Chondrocyte (in vitro differentiated cells): Measurements from ENCODE around the gene MMD2. TPM values are rescaled to one million over a fixed set of nuclear protein-coding genes. Genes with fewer than 3 reads are reported as not detected.

Source experiments
- DNase-seq: peaks from one replicate; pipeline ENCODE4 v3.0.0; 2021; ENCODE audit warnings: mixed read lengths, low spot score
- H3K27ac Mint-ChIP-seq: one replicate; pipeline ENCODE4 v1.8.0; 2021; ENCODE audit warnings: mild to moderate bottlenecking, moderate library complexity, mixed read lengths; ENCODE audit not compliant: unreplicated experiment
- H3K27me3 Mint-ChIP-seq: 2 replicates; pipeline ENCODE4 v1.8.0; 2021; ENCODE audit warnings: low read depth, mixed read lengths
- H3K36me3 Mint-ChIP-seq: 2 replicates; pipeline ENCODE4 v1.8.0; 2021; ENCODE audit warnings: low read depth, mixed read lengths
- H3K4me1 Mint-ChIP-seq: 2 replicates; pipeline ENCODE4 v1.8.0; 2021; ENCODE audit warnings: low read depth, mild to moderate bottlenecking, mixed read lengths
- H3K4me3 Mint-ChIP-seq: one replicate; pipeline ENCODE4 v1.8.0; 2021; ENCODE audit warnings: mild to moderate bottlenecking, moderate library complexity, mixed read lengths; ENCODE audit not compliant: unreplicated experiment
- H3K9me3 Mint-ChIP-seq: 2 replicates; pipeline ENCODE4 v1.8.0; 2021; ENCODE audit warnings: low read depth, mixed read lengths
- CTCF ChIP-seq: fragments of 200-600 bp; sonication (generic); IDR thresholded peaks from 2 replicates; pipeline ENCODE4 v1.5.0; 2021; ENCODE audit warnings: antibody characterized with exemption, mild to moderate bottlenecking, moderate library complexity
- total RNA-seq: library from RNA; stranded (reverse); gene quantifications from 3 replicates; pipeline ENCODE4 v1.2.1, GENCODE V29; 2021

The MMD2 gene
- total RNA-seq, 1 donor from 2014 or later, result not detected

GRCh38 chr7:4944939-4945338 is 14.0 kb downstream of the MMD2 start:
- TF ChIP-seq CTCF, result no peak
- Mint-ChIP-seq H3K4me3 (no peak overlapping the region), H3K4me1 (no peaks in the 10 kb centered on the region), H3K9me3 (peaks cover 3% of the 10 kb centered on the region), H3K36me3 (no peaks in the 10 kb centered on the region), H3K27ac (no peak overlapping the region), H3K27me3 (peaks cover 24% of the 10 kb centered on the region)
- DNase-seq, result no peak

- Mint-ChIP-seq H3K4me1 (no peaks in the 10 kb centered on the region), H3K9me3 (no peaks in the 10 kb centered on the region), H3K36me3 (no peaks in the 10 kb centered on the region), H3K27me3 (peaks cover 25% of the 10 kb centered on the region), H3K4me3 (no peak overlapping the region), H3K27ac (no peak overlapping the region)
- TF ChIP-seq CTCF, result no peak
- DNase-seq, result no peak
Measured at GRCh38 chr7:4943297-4943696, 15.7 kb downstream of the MMD2 start.

GRCh38 chr7:4939971-4940728 is 18.8 kb downstream of the MMD2 start:
- H3K27me3 Mint-ChIP-seq, result peaks cover 10% of the 10 kb centered on the region
- TF ChIP-seq CTCF, result no peak
- H3K27ac Mint-ChIP-seq, result no peak overlapping the region
- no peaks in the 10 kb centered on the region for H3K36me3 Mint-ChIP-seq
- no peaks in the 10 kb centered on the region for H3K4me1 Mint-ChIP-seq
- no peak overlapping the region for H3K4me3 Mint-ChIP-seq
- no peak for DNase-seq
- no peaks in the 10 kb centered on the region for H3K9me3 Mint-ChIP-seq

- no peaks in the 10 kb centered on the region for H3K9me3 Mint-ChIP-seq
- no peak overlapping the region for H3K4me3 Mint-ChIP-seq
- H3K4me1 Mint-ChIP-seq, result no peaks in the 10 kb centered on the region
- H3K27me3 Mint-ChIP-seq, result peaks cover 5% of the 10 kb centered on the region
- TF ChIP-seq CTCF, result no peak
- no peaks in the 10 kb centered on the region for H3K36me3 Mint-ChIP-seq
- no peak overlapping the region for H3K27ac Mint-ChIP-seq
- DNase-seq, result no peak
Measured at GRCh38 chr7:4937411-4937810, 21.6 kb downstream of the MMD2 start.

GRCh38 chr7:4934419-4935025 is 24.5 kb downstream of the MMD2 start:
- Mint-ChIP-seq H3K4me1 (no peaks in the 10 kb centered on the region), H3K36me3 (no peaks in the 10 kb centered on the region), H3K4me3 (no peak overlapping the region), H3K9me3 (no peaks in the 10 kb centered on the region), H3K27me3 (peaks cover 6% of the 10 kb centered on the region), H3K27ac (no peak overlapping the region)
- TF ChIP-seq CTCF, result no peak
- DNase-seq, result no peak
